ENCODE data around the gene SMARCC1. TPM values are rescaled to one million over a fixed set of nuclear protein-coding genes. Genes with fewer than 3 reads are reported as not detected.
"Not testable (repeated sequence)": the region's sequence is repeated elsewhere in the genome, so short reads cannot be mapped to it uniquely, and the experiment has no call there.

The SMARCC1 gene
- total RNA-seq, 1 experiment from 2014 or later: 63.4 TPM

GRCh38 chr3:47778746-47779145, 2.9 kb downstream of the SMARCC1 start:
- DNase-seq (ENCODE audit: low spot score): no peak
- in situ Hi-C loops (cut with HindIII; ENCODE audit: low sequenced_read_pairs): no loop called here

- in situ Hi-C loops (cut with HindIII; ENCODE audit: low sequenced_read_pairs): no loop called here
- no peak for DNase-seq (ENCODE audit: low spot score)
These were observed 8.9 kb downstream of the SMARCC1 start for GRCh38 chr3:47772788-47773187.

DNA sequence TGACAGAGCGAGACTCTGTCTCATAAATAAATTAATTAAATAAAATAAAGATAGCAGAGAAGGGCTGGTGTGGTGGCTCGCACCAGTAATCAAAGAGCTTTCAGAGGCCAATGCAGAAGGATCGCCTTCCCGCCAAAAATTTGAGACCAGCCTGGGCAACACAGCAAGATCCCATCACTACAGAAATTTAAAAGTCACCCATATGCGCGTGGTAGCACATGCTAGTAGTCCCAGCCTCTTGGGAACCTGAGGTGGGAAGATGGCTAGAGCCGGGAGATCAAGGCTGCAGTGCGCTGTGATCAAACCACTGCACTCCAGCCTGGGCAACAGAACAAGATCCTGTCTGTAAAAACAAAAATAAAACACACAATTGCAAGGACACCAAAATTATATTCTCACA, 9.6 kb downstream of the SMARCC1 start:
- DNase-seq (ENCODE audit: low spot score): no peak

DNA sequence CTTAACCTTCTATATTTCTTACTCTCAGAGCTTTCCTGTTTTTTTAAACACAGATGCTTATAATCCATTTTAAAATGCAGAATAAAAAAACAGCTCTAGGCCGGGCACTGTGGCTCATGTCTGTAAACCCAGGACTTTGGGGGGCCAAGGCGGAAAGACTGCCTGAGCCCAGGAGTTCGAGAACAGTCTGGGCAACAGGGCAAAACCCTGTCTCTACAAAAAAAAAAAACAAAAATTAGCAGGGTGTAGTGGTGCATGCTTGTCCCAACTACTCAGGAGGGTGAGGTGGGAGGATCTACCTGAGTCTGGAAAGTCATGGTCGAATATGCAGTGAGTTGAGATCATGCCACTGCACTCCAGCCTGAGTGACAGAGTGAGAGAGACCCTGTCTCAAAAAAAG, 15.5 kb downstream of the SMARCC1 start:
- DNase-seq (ENCODE audit: low spot score): no peak
- in situ Hi-C loops (cut with HindIII; ENCODE audit: low sequenced_read_pairs): no loop called here

More for the DNA sequence above, 9.6 kb downstream of the SMARCC1 start:
- in situ Hi-C loops (cut with HindIII; ENCODE audit: low sequenced_read_pairs): no loop called here

GRCh38 chr3:47762233-47762632, 19.5 kb downstream of the SMARCC1 start:
- DNase-seq (ENCODE audit: low spot score): no peak
- in situ Hi-C loops (cut with HindIII; ENCODE audit: low sequenced_read_pairs): no loop called here

GRCh38 chr3:47761046-47761445, 20.6 kb downstream of the SMARCC1 start:
- in situ Hi-C loops (cut with HindIII; ENCODE audit: low sequenced_read_pairs): no loop called here

DNA sequence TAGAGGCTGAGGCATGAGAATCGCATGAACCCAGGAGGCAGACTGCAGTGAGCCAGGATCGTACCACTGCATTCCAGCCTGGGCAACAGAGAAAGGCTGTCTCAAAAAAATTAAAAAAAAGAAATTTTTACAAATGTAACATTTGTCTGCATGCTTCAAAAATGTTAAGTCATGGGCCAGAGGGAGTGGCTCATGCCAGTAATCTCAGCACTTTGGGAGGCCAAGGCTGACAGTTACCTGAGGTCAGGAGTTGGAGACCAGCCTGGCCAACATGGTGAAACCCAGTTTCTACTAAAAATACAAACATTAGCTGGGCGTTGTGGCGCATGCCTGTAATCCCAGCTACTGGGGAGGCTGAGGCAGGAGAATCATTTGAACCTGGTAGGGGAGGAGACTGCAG, 21.5 kb downstream of the SMARCC1 start:
- in situ Hi-C loops (cut with HindIII; ENCODE audit: low sequenced_read_pairs): not testable (repeated sequence)

More at GRCh38 chr3:47761046-47761445, 20.6 kb downstream of the SMARCC1 start:
- DNase-seq (ENCODE audit: low spot score): no peak

DNA sequence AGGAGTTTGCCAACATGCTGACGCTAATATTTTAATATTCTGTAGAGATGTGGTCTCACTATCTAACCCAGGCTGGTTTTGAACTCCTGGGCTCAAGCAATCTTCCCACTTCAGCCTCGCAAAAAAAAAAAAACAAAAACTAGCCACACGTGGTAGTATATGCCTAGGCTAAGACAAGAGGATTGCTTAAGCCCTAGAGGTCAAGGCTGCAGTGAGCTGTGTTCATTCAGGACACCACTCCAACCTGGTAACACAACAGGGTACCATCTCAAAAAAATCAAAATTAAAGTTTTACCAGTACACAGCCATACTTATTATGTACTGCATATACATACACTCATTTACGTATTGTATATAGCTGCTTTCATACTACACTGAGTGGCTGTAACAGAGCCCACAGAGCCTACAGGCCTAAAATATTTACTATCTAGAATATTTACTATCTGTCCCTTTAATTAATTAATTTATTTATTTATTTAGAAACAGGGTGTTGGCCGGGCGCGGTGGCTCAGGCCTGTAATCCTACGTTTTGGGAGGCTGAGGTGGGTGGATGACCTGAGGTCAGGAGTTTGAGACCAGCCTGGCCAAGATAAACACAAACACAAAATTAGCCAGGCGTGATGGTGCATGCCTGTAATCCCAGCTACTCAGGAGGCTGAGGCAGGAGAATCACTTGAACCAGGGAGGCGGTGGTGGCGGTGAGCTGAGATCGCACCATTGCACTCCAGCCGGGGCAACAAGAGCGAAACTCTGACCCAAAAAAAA, 23.2 kb downstream of the SMARCC1 start:
- in situ Hi-C loops (cut with HindIII; ENCODE audit: low sequenced_read_pairs): no loop called here
- no peak for DNase-seq (ENCODE audit: low spot score)

More for the DNA sequence above, 21.5 kb downstream of the SMARCC1 start:
- DNase-seq (ENCODE audit: low spot score): not testable (repeated sequence)

DNA sequence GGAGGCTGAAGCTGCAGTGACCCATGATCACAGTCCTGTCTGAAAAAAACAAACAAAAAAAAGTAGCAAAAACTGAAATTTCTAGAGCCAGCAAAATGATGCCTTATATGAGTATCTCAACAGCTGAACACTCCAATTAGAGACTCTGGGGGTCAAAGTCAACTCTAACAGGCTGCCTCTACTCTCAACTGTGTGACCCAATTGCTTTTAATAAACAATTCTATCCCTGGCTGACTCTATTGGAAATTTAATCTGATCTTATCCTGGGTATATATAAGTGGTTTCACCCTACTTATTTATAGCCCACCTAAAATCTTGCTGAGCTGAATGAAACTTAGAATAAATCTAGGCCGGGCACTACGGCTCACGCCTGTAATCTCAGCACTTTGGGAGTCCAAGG, 29.0 kb downstream of the SMARCC1 start:
- in situ Hi-C loops (cut with HindIII; ENCODE audit: low sequenced_read_pairs): no loop called here
- no peak for DNase-seq (ENCODE audit: low spot score)

- in situ Hi-C loops (cut with HindIII; ENCODE audit: low sequenced_read_pairs); DNase-seq (ENCODE audit: low spot score): not testable (repeated sequence)
These were observed 30.8 kb downstream of the SMARCC1 start for GRCh38 chr3:47750811-47751354.

- in situ Hi-C loops (cut with HindIII; ENCODE audit: low sequenced_read_pairs): no loop called here
- no peak for DNase-seq (ENCODE audit: low spot score)
These were observed 34.1 kb downstream of the SMARCC1 start for GRCh38 chr3:47747558-47747957.

GRCh38 chr3:47746264-47746663, 35.4 kb downstream of the SMARCC1 start:
- no peak for DNase-seq (ENCODE audit: low spot score)
- in situ Hi-C loops (cut with HindIII; ENCODE audit: low sequenced_read_pairs): no loop called here

- no peak for DNase-seq (ENCODE audit: low spot score)
- in situ Hi-C loops (cut with HindIII; ENCODE audit: low sequenced_read_pairs): no loop called here
These were observed 37.8 kb downstream of the SMARCC1 start for GRCh38 chr3:47743855-47744254.

- DNase-seq (ENCODE audit: low spot score); in situ Hi-C loops (cut with HindIII; ENCODE audit: low sequenced_read_pairs): not testable (repeated sequence)
These were observed 38.3 kb downstream of the SMARCC1 start for GRCh38 chr3:47743352-47743751.

- DNase-seq (ENCODE audit: low spot score): no peak
- in situ Hi-C loops (cut with HindIII; ENCODE audit: low sequenced_read_pairs): no loop called here
These were observed 39.8 kb downstream of the SMARCC1 start for GRCh38 chr3:47741925-47742324.

DNA sequence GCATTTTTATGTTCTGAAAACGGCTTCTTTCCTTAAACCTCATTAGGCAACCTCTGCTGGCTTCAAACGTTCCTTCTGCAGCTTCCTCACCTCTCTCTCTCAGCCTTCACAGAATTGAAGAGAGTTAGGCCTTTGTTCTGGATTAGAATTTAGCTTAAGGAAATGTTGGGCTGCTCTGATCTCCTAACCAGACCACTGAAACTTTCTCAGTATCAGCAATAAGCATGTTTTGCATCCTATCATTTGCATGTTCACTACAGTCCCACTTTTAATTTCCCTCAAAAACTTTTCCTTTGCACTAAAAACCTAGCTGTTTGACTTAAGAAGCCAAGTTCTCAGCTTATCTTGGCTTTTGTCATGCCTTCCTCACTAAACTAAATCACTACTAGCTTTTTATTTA, 49.5 kb downstream of the SMARCC1 start:
- in situ Hi-C loops (cut with HindIII; ENCODE audit: low sequenced_read_pairs): no loop called here
- no peak for DNase-seq (ENCODE audit: low spot score)

DNA sequence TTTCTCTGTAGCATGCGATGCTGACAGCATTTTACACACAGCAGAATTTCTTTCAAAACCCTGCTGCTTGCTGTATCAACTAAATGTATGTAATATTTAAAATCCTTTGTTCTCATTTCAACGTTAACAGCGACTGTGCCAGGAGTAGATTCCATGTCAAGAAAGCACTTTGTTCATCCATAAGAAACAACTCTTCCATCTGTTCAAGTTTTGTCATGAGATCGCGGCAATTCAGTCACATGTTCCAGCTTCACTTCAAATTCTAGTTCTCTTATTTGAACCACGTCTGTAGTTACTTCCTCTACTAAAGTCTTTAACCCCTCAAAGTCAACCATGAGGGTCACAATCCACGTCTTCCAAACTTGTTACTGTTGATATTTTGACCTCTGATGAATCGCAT, 50.6 kb downstream of the SMARCC1 start:
- in situ Hi-C loops (cut with HindIII; ENCODE audit: low sequenced_read_pairs): no loop called here
- no peak for DNase-seq (ENCODE audit: low spot score)

- in situ Hi-C loops (cut with HindIII; ENCODE audit: low sequenced_read_pairs): no loop called here
- no peak for DNase-seq (ENCODE audit: low spot score)
These were observed 58.8 kb downstream of the SMARCC1 start for GRCh38 chr3:47722859-47723258.

DNA sequence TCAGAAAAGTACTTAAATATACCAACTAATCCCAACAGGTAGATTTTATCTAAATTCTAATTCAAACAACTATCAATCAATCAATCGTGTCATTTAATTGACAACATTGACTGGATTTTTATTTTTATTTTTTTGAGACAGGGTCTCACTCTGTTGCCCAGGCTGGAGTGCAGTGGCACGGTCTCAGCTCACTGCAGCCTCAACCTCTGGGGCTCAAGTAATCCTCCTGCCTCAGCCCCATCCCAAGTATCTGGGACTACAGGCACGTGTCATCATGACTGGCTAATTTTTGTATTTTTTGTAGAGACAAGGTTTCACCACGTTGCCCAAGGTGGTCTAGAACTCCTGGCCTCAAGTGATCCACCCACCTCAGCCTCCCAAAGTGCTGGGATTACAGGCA, 64.2 kb downstream of the SMARCC1 start:
- DNase-seq (ENCODE audit: low spot score): not testable (repeated sequence)

DNA sequence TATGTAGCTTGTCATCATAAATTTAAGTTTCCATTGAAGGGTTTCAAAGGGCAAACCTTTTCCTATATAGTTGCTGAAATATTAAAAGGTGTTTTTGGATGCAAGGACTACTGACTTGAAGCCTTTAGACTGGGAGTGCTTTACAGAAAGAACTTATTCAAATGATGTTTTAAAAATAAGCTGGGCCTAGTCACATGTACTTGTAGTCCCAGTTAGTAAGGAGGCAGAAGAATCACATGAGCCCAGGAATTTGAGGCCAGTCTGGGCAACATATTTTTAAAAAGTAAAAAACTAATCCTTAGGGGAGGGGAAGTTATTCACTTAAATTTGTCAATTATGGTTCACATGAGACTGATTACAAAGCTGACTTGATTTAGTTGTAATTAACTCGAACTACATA, 65.0 kb downstream of the SMARCC1 start:
- no peak for DNase-seq (ENCODE audit: low spot score)
- in situ Hi-C loops (cut with HindIII; ENCODE audit: low sequenced_read_pairs): no loop called here

More for the DNA sequence above, 64.2 kb downstream of the SMARCC1 start:
- in situ Hi-C loops (cut with HindIII; ENCODE audit: low sequenced_read_pairs): not testable (repeated sequence)

DNA sequence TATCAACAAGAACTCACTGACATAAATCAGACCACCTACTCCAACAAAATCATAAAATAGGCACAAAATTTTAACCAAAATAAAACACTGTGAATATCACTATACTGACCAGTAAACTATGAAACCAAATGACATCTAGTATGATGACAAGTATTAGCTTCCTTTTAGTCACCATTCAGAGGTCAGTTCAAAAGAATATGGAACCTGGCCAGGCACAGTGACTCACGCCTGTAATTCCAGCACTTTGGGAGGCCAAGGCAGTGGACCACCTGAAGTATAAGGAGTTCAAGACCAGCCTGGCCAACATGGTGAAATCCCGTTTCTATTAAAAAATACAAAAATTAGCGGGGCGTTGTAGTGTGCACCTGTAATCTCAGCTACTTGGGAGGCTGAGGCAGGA, 65.8 kb downstream of the SMARCC1 start:
- in situ Hi-C loops (cut with HindIII; ENCODE audit: low sequenced_read_pairs): no loop called here
- no peak for DNase-seq (ENCODE audit: low spot score)

Data from G401 (cell line).